ENCODE data around the gene HIP1. TPM values are rescaled to one million over a fixed set of nuclear protein-coding genes. Genes with fewer than 3 reads are reported as not detected.
"Not testable (repeated sequence)": the region's sequence is repeated elsewhere in the genome, so short reads cannot be mapped to it uniquely, and the experiment has no call there.

Gene HIP1
- total RNA-seq, 4 donors from 2014 or later: 12.6 to 43.3 (median 31.1) TPM

DNA sequence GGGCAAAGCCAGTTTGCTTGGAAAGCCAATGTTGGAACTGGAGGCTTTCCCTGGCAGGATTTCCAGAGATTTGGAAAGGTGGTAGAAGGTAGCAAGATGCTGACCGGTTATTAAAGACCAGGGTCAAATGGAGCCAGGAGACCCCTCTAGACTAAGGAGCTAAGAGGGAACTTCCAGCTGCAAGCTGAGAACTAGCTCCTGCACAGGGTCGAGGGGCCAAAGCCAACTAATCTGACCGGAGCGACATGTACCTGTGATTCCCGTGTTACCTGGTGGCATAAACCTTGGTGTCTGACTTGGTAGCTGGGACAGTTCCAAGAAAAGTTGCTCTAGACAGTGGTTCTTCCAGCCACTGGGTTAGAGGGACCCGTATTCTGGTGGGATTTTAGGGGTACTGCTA lies 204.8 kb downstream of the HIP1 start:
- TF ChIP-seq CTCF (IDR thresholded peaks at IDR 0.05; ENCODE audit: low read depth): no peak

DNA sequence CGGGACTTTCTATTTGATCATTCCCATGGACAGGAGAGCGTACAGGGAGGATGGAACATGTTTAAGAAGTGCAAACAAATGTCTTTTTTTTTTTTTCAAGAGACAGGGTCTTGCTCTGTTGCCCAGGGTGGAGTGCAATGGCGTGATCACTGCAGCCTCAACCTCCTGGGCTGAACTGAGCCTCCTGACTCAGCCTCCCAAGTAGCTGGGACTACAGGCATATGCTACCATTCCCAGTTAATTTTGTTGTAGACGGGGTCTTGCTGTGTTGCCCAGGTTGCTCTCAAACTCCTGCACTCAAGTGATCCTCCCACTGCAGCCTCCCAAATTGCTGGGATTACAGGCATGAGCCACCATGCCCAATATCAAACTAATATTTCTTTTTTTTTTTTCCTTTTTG lies 206.1 kb downstream of the HIP1 start:
- no peak for TF ChIP-seq CTCF (IDR thresholded peaks at IDR 0.05; ENCODE audit: low read depth)

DNA sequence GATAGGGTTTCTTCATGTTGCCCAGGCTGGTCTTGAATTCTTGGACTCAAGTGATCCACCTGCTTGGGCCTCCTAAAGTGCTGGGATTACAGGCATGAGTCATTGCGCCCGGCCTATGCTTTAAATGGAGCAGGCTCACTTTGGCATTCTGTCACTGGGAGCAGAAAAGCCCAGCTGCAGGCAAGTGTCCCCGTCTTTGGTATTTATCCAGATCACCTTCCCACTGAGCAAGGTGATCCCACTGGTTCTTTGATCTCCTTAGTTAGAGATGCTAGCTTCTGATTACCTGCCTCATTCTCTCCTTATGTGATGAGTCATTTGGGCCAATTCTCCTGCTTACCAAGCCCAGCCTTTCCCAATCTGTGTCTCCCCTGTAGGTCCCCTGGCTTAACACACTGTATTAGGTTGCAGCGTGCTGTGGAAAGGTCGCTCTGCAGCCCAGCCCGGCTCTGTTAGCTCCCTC lies 207.4 kb downstream of the HIP1 start:
- no peak for TF ChIP-seq CTCF (IDR thresholded peaks at IDR 0.05; ENCODE audit: low read depth)

DNA sequence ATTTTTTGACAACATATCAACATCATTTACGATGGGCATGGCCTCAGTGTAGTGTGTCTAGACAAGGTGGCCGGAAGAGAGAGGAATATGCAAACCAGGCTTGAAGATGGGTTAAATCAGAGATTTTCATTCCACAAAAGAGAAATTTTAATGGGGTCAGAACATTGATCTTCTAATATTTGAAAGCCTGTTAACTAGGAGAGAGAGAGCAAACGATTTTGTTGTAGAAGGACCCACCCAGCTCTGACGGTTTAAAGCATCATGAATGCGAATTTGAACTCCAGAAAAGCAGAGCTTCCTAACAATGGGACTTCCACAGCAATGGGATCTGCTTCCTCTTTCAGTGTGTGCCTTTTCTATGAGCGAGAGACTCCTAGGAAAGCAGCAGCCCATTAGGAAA lies 246.7 kb downstream of the HIP1 start, which contains the start of gene SPDYE5:
SPDYE5 (plus strand) TSS at position 301 of the 400 bp plus-strand sequence. CDS start 1,728 bp downstream, outside the sequence.
- TF ChIP-seq CTCF (IDR thresholded peaks at IDR 0.05; ENCODE audit: low read depth): not testable (repeated sequence)

DNA sequence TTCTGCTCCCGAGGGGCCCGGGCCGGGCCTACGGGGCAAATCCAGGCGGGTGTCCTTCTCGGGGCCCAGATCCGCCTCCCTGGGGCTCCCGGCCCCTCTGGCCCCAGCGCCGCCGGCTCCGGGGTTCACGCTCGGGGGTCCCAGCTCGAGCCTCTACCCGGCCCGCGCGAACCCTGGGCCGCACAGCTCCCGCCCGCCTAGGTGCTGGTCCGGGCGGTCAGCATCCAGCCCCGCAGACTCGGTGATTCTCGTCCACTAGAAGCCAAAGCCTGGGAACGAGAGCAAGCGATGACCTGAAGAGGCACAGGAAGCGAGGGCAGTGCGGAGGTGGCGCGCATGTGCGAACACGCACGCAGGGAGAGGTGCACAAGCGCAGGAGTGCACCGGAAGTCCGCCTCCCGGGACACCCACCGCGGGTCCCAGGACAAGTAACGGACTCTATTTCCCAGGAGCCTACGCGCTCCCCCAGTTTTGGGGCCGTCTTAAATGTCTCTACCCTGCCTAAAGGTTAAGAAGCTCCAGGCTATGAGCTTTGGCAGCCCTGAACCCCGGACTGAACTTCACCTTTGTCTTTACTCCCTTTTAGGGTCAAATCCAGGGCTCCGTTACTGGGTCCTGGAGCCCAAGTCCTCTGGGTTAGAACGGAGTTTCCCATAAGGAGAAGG lies 252.6 kb downstream of the HIP1 start, which contains the start of gene POM121C:
POM121C (minus strand) TSS at position 321 of the 665 bp plus-strand sequence. CDS start 44,803 bp downstream, outside the sequence.
- not testable (repeated sequence) for TF ChIP-seq CTCF (IDR thresholded peaks at IDR 0.05; ENCODE audit: low read depth)

Small RNA genes within 50 kb of the gene (small RNA-seq; reads per million reads assigned to genes)
- gene AC211429.1 (not detected), gene RF00019 (0.49 reads per million)

Other genes starting within 250 kb of the HIP1 start
- gene SPDYE5, start 246.6 kb downstream of the HIP1 start, total RNA-seq: not detected
- 1 to 10 TPM in 1 of 4 donors, not detected in 3; 1.5 TPM for gene CCL26, start 33.3 kb upstream of the HIP1 start, total RNA-seq
- 1 to 10 TPM in 2 of 4 donors, not detected in 2; 2.2 to 9.3 TPM for gene CCL24, start 74.9 kb upstream of the HIP1 start, total RNA-seq
- 10 to 100 TPM; 20.5 to 36.7 (median 26.2) TPM for gene RHBDD2, start 140.1 kb upstream of the HIP1 start, total RNA-seq
- gene POR, start 176.2 kb upstream of the HIP1 start, total RNA-seq: 100 to 1,000 TPM in 1 of 4 donors, 10 to 100 TPM in 3; 72.2 to 107 (median 79.5) TPM